NCI-H2196 treated with DMSO at 0.1 percent for 48 hours (cell line): ENCODE data around the gene GP1BA.

ENCODE experiments used
- DNase-seq: peaks from one replicate; lab custom pipeline; 2025; ENCODE audit not compliant: unreplicated experiment; lab: John Stamatoyannopoulos, UW

The GP1BA gene

GRCh38 chr17:4971826-4972225 lies 39.7 kb downstream of the GP1BA start:
- no peak for DNase-seq

- DNase-seq: no peak
Observed at GRCh38 chr17:4972322-4972721, 40.2 kb downstream of the GP1BA start.

GRCh38 chr17:4972752-4973151 lies 40.7 kb downstream of the GP1BA start:
- DNase-seq: no peak

- no peak for DNase-seq
Observed at GRCh38 chr17:4973256-4974114, 41.4 kb downstream of the GP1BA start.

- DNase-seq: no peak
Observed at GRCh38 chr17:4974115-4974670, 42.1 kb downstream of the GP1BA start.

GRCh38 chr17:4978726-4979125 lies 46.6 kb downstream of the GP1BA start:
- no peak for DNase-seq

- DNase-seq: no peak
Observed at GRCh38 chr17:4980644-4981216, 48.7 kb downstream of the GP1BA start.

GRCh38 chr17:4982305-4982704 lies 50.2 kb downstream of the GP1BA start:
- DNase-seq: no peak
